SK-N-MC (cell line): Measurements from ENCODE around the gene TTLL12.
A peak's percentile ranks its signal among the peaks of the same experiment; 100 is the strongest.

Experiments
- DNase-seq: peaks from one replicate; pipeline ENCODE4 v3.0.0-alpha.2; 2011; ENCODE audit warnings: low read depth, low spot score
- H3K27ac ChIP-seq: fragments of 200-600 bp; sonication (generic); 2 replicates; pipeline ENCODE4 v1.5.1; 2016; ENCODE audit warnings: mixed run types
- H3K36me3 ChIP-seq: fragments of 200-600 bp; sonication (generic); 2 replicates; pipeline ENCODE4 v1.6.1; 2017; ENCODE audit warnings: antibody characterized with exemption, low read length, mixed read lengths; ENCODE audit not compliant: insufficient read depth
- H3K4me3 ChIP-seq: fragments of 200-600 bp; sonication (generic); 2 replicates; pipeline ENCODE4 v1.5.1; 2016
- H3K9ac ChIP-seq: fragments of 200-600 bp; sonication (generic); 2 replicates; pipeline ENCODE4 v1.8.0; 2017; ENCODE audit warnings: mixed run types, mixed read lengths; ENCODE audit not compliant: insufficient read length
- H3K9me3 ChIP-seq: fragments of 200-600 bp; sonication (generic); 2 replicates; pipeline ENCODE4 v1.6.1; 2017; ENCODE audit warnings: low read depth, mild to moderate bottlenecking, antibody characterized with exemption, low read length, moderate library complexity, mixed read lengths
- EZH2 ChIP-seq: fragments of 200-600 bp; sonication (generic); IDR thresholded peaks from one replicate; pipeline ENCODE4 v1.6.1; 2017; ENCODE audit warnings: antibody characterized with exemption
- FOXP2 ChIP-seq: optimal IDR thresholded peaks from 2 replicates; pipeline ENCODE3; 2011; ENCODE audit warnings: mild to moderate bottlenecking, moderate library complexity; ENCODE audit not compliant: insufficient read depth; ENCODE audit errors: extremely low read length, control extremely low read depth
- POLR2AphosphoS5 ChIP-seq: IDR thresholded peaks from 2 replicates; pipeline ENCODE4 v1.6.1; 2012; ENCODE audit warnings: mild to moderate bottlenecking, low read depth, low read length, borderline replicate concordance

Gene TTLL12

DNA sequence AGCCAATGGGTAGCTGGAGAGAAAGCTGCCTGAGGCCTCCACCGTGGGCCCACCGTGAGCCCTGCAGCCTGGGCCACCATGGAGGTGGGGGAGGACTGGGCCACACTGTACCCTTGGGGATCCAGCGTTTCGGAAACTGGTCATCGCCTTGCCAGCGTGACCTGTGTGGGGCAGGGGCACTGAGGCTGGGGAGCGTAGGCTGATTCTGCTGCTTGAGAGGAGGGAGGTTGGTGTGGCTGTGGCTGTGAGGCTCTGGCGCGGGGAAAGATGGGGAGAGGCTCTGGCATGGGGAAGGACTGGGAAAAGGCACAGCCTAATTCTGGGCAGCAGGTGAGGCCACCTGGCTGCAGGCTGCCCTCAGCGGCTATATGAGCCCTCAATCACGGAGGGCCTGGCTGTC is 12.6 kb upstream of the TTLL12 start:
- H3K4me3 ChIP-seq = no peak overlapping the region
- TF ChIP-seq POLR2AphosphoS5 = no peak
- TF ChIP-seq FOXP2 = no peak
- TF ChIP-seq EZH2 = no peak
- DNase-seq = no peak

DNA sequence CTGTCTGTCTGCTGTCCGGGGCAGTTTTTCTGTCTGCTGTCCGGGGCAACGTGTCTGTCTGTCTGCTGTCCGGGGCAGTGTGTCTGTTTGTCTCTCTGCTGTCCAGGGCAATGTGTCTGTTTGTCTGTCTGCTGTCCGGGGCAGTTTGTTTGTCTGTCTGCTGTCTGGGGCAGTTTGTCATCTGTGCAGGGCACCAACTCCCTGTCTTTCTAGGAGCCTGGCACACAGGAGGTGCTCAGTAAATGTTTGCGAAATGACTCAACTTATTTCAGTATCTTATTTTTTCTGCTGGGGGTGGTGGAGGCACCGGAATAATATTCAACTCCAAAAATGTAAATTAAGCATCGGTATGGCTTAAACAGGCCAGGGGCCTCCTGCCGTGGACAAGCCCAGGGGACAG is 12.0 kb upstream of the TTLL12 start:
- DNase-seq = no peak

More for the DNA sequence above, 12.6 kb upstream of the TTLL12 start:
- Histone ChIP-seq H3K27ac (no peak overlapping the region), H3K9ac (no peak overlapping the region), H3K9me3 (no peaks in the 10 kb centered on the region), H3K36me3 (no peaks in the 10 kb centered on the region)

DNA sequence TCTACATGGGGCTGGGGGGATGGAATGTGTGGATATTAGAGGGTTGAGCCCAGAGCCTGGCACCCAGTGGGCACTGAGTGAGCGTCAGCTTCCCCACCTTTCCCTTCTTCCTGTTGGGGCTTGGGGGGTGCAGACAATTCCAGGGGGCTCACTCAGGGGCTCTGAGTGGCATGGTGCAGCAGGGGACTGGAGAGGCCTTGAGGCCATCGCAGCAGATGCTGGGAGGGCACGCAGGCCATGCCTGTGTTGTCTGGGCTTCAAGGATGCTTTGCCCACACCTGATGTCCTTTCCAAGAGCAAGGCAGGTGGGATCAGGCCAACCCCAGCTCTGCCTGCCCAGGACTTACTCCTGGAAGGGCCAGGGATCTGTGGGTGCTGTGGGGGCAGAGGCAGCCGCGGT is 11.2 kb upstream of the TTLL12 start:
- no peak for DNase-seq
- Histone ChIP-seq H3K9me3 (no peaks in the 10 kb centered on the region), H3K9ac (no peak overlapping the region), H3K36me3 (no peaks in the 10 kb centered on the region), H3K27ac (no peak overlapping the region), H3K4me3 (no peak overlapping the region)
- TF ChIP-seq EZH2 = no peak
- TF ChIP-seq FOXP2 = no peak
- TF ChIP-seq POLR2AphosphoS5 = no peak

More for the DNA sequence above, 12.0 kb upstream of the TTLL12 start:
- no peaks in the 10 kb centered on the region for H3K36me3 ChIP-seq
- TF ChIP-seq FOXP2 (no peak), POLR2AphosphoS5 (no peak), EZH2 (no peak)
- no peaks in the 10 kb centered on the region for H3K9me3 ChIP-seq
- no peak overlapping the region for H3K27ac ChIP-seq
- H3K9ac ChIP-seq = no peak overlapping the region
- no peak overlapping the region for H3K4me3 ChIP-seq

DNA sequence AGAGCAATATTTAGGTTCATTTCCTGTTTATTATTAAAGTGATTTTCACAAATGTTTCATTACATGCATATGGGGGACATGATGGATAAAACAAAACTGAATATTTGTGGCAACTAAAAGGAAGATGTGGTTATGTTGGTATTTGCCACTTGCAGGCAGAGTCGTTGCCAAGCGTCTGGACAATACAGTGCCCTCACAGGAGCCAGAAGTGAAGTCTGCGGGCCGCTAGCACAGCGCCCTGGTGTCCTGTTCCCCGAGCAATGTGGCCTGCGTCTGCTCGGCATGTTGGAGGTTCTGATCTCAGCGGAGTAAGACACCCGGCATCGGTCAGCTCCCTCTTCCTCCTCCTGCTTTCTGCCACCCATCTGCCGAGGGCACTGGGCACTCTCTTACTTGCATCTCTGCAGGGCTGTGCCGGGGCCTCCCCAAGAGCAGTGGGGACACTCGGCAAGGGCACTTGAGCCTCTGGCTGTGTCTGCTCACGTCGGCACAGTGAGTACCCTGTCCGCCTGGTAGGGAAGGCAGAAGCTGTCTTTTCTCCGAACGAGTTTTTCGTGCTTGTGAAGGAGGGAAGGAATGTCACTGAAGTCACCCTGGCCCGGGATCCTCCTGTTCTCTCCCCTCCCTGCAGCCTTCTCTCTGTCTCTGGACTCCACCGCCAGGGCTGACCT is 10.5 kb upstream of the TTLL12 start:
- TF ChIP-seq POLR2AphosphoS5 (no peak), FOXP2 (no peak), EZH2 (no peak)
- no peak for DNase-seq
- H3K4me3 ChIP-seq = no peak overlapping the region
- H3K9me3 ChIP-seq = no peaks in the 10 kb centered on the region
- H3K36me3 ChIP-seq = no peaks in the 10 kb centered on the region
- no peak overlapping the region for H3K9ac ChIP-seq
- no peak overlapping the region for H3K27ac ChIP-seq

DNA sequence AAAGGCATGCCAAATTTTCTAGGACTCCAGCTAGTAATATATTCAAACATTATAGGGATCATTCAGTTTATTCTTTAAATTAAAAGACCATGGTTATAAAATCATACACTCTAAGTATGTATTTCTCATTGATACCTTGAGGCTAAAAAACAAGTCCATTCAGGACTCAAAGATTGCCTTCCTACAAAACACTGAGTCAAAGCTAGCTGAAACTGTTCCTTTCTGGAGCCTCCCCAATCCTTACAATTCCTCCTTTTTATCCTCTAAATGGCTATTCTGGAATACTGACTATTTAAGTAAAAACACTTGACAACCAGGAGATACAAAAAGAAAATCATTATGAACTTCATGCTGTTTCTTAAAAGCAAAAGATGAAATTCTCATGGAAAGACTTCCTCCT is 4.9 kb upstream of the TTLL12 start:
- H3K9me3 ChIP-seq = no peaks in the 10 kb centered on the region
- no peak for DNase-seq
- H3K27ac ChIP-seq = no peak overlapping the region
- H3K9ac ChIP-seq = no peak overlapping the region
- H3K36me3 ChIP-seq = no peaks in the 10 kb centered on the region
- H3K4me3 ChIP-seq = no peak overlapping the region
- TF ChIP-seq FOXP2 (no peak), EZH2 (no peak), POLR2AphosphoS5 (no peak)

DNA sequence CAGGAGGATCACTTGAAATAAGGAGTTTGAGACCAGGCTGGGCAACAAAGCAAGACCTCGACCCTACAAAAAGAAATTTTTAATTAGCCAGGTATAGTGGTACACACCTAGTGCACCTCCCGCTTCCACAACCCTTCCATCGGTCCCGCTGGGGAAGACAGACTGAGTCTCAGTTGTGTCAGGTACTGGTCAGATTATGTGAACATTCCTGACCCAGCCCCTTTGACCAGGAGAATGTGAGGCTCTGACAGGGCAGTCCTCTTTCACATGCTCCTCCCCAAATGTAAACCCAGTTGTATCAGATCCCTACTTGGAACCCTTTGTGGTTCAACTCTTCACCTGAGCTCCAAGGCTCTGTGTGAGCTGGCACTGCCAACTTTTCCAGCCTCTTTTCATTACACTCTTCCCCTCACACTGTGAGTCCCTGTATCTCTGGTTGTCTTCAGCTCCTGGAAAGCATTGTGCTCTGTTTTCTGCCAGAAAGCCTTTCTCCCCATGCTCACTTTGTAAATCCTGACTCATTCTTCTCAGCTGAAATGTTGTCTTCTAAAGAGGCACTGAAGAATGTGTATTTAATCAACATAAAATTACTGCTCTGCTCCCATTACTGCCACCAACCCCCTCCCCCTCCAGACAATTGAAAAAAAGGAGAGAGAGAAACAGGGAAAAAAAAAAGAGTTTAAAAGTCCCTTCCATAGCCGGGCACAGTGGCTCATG is 2.1 kb upstream of the TTLL12 start:
- H3K4me3 ChIP-seq = no peak overlapping the region
- no peak overlapping the region for H3K9ac ChIP-seq
- no peaks in the 10 kb centered on the region for H3K36me3 ChIP-seq
- peak overlapping the region; percentile 64; the same call in 1 of the 2 replicates for H3K27ac ChIP-seq
- H3K9me3 ChIP-seq = no peaks in the 10 kb centered on the region
- TF ChIP-seq EZH2 (no peak), POLR2AphosphoS5 (no peak), FOXP2 (no peak)
- DNase-seq = no peak

DNA sequence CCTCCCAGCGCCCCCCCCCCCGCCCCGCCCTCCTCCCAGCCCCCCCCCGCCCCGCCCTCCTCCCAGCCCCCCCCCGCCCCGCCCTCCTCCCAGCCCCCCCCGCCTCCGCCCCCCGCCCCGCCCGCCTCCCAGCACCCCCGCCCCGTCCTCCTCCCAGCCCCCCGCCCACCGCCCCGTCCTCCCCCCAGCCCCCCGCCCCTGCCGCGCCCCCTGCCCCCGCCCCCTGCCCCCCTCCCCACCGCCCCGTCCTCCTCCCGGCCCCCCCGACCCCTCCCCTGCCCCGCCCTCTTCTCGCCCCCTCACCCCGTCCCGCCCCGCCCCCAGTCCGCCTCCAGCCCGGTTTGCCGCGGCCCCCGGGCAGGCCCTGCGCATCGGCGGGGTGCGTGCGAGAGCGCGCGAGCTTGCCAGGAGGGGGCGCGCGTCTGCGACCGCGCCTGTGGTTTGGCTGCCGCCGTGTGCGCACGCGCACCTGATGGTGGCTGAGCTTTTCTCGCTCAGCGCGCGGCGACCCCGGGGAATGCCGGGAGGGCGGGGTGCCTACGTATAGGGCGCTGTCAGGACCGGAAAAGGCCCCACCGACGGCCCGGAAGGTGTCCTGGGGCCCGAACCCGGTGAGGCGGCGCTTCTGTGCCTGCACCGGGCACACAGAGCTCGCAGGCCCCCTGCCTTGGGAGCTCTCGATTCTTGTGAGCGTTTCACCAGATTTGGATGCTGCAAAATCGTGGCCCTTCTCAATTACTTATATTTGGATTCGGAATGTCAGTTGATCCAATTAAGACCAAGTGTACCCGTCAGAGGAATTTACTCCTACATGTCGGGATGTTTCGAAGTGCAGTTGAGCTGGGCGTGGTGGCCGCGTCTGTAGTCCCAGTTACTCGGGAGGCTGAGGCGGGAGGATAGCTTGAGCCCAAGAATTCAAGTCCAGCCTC is 501 bp upstream of the TTLL12 start:
- Histone ChIP-seq H3K4me3 (peak overlapping the region; percentile 83), H3K27ac (peak overlapping the region; percentile 92), H3K36me3 (peaks cover 5% of the 10 kb centered on the region; the same call in 1 of the 2 replicates), H3K9me3 (no peaks in the 10 kb centered on the region), H3K9ac (peak overlapping the region; percentile 76)
- peak; percentile 87 for TF ChIP-seq POLR2AphosphoS5
- no peak for TF ChIP-seq EZH2
- peak; percentile 63 for DNase-seq

DNA sequence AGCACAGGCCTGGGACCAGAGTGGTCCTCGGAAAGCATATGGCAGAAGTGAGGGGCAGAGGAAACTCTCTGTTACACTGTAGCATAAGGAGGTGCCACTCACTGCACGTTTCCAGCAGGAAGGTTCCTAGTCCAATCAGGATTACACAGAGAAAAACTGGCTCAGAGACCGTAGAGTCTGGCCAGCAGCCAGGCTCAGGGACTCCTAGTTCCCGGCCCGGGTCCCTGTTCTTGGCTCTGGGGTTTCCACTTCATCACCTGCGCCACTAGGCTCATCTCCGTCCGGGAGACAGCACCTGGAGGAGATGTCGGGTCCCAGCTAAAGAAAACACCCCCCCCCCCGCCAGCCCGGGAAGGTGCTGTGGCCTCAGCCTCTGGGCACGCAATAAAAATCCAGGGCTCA is 1.1 kb downstream of the TTLL12 start:
- no peak overlapping the region for H3K27ac ChIP-seq
- no peak for TF ChIP-seq EZH2
- no peak for TF ChIP-seq POLR2AphosphoS5
- no peak for TF ChIP-seq FOXP2

More for the DNA sequence above, 1.1 kb downstream of the TTLL12 start:
- H3K4me3 ChIP-seq = peak overlapping the region; percentile 98
- H3K9ac ChIP-seq = peak overlapping the region; percentile 96
- H3K9me3 ChIP-seq = no peaks in the 10 kb centered on the region
- H3K36me3 ChIP-seq = peaks cover 15% of the 10 kb centered on the region; the same call in 1 of the 2 replicates
- DNase-seq = no peak
